ENCODE data around the gene RHOB. TPM values are rescaled to one million over a fixed set of nuclear protein-coding genes. Genes with fewer than 3 reads are reported as not detected.

The RHOB gene
- polyA plus RNA-seq, 10 donors: 83.3 to 183 (median 122) TPM

DNA sequence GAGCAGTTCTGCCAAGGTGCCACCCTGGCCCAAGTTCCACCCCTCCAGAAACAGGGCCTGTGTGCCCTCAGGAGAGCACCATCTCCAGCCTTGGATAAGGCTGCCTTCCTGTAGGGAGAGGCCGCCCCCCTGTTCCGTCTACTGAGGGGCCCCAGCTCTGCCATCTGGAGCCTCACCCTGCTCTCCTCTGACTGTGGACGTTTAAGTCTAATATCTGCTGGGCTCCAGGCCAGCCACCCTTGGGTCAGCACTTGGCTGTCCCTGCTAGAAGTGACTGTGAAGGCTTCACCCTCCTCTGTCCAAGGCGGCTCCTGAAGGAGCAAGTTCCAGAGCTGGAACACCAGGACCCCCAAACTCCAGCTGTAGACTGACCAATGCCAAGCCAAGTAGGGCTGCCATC is 26.3 kb downstream of the RHOB start:
- DNase-seq: no peak

- DNase-seq: no peak
These were observed 28.1 kb downstream of the RHOB start for GRCh38 chr2:20474757-20475566.

GRCh38 chr2:20475567-20475952 is 28.7 kb downstream of the RHOB start:
- DNase-seq: no peak

DNA sequence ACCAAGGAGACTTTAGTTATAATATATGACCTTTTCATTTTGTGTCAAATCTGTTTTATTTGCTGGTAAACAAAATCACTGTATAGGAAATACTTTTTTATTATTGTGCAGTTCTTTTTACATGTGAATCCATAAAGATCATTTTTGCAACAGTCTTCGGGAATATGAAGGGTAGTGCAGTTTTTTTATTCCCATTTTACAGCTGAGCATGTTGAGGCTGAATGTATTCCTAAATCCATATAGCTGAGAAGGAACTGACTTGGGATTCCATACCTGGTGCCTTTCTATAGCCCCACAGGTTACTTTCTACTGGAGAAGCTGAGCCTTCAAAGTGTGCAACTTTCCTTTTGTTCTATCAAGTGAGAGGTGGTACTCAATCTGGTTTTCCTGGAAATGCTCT is 29.6 kb downstream of the RHOB start:
- no peak for DNase-seq

GRCh38 chr2:20476950-20477349 is 30.1 kb downstream of the RHOB start:
- no peak for DNase-seq

DNA sequence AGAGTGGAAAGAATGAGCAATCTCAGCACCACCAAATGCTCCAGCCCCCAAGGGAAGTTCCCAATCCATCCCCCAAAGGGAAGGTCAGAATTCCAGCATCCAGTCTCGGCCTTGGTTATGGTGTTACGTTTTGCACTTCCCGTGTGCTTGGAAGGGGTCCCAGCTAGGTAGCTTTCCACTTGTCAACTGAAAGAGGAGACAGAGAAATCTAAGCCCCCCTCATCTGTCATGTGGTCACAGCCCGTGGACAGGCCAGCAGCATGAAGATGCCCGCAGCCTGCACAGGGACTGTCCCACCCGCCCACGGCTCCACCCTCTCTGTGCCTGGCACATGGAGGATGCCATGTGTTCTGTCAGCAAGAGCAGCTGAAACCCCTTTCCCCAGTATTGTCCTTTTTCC is 32.1 kb downstream of the RHOB start:
- DNase-seq: no peak

DNA sequence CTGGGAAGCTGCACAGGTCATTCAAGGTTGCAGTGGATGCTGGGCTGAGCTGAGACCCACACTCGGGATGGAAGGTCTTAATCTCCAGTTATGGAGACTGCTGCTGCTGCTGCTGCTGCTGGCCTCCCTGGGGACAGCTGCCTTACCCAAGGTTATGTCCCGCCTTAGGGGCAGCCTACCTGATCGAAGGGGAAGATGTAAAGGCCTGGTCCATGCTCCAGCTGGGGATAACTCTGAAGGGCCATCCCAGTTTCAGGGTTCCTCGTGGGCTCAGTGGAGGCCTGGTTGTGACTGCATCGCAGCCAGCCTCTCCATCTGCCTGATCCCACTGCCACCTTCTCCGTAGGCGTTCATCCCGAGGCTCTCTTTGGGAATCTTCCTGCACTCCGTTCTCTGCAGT is 33.0 kb downstream of the RHOB start:
- DNase-seq: no peak

DNA sequence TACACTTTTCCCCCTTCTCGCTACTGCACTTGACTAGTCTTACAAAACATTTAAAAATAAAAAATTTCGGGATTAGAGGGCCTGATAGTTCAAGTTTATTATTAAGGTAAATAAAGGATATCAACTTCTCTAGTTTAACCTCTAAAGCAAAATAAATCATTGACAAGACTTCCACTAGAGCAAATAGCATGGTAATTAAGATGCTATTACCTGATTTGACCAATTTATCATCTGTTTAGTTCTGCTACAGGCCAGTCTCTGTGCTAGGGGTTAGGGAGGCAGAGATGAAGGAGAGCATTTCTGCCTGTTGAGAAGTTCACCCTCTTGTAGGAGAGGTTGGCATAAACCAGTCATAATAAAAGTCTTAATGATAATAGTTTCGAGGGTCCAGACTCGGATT is 34.0 kb downstream of the RHOB start:
- no peak for DNase-seq

- DNase-seq: no peak
These were observed 35.0 kb downstream of the RHOB start for GRCh38 chr2:20481798-20482405.

GRCh38 chr2:20482725-20483124 is 35.9 kb downstream of the RHOB start:
- peak in 2 of 3 donors; percentile 55 to 72 for DNase-seq

GRCh38 chr2:20483194-20483895 is 36.5 kb downstream of the RHOB start:
- no peak for DNase-seq

GRCh38 chr2:20484034-20484617 is 37.3 kb downstream of the RHOB start:
- no peak for DNase-seq

DNA sequence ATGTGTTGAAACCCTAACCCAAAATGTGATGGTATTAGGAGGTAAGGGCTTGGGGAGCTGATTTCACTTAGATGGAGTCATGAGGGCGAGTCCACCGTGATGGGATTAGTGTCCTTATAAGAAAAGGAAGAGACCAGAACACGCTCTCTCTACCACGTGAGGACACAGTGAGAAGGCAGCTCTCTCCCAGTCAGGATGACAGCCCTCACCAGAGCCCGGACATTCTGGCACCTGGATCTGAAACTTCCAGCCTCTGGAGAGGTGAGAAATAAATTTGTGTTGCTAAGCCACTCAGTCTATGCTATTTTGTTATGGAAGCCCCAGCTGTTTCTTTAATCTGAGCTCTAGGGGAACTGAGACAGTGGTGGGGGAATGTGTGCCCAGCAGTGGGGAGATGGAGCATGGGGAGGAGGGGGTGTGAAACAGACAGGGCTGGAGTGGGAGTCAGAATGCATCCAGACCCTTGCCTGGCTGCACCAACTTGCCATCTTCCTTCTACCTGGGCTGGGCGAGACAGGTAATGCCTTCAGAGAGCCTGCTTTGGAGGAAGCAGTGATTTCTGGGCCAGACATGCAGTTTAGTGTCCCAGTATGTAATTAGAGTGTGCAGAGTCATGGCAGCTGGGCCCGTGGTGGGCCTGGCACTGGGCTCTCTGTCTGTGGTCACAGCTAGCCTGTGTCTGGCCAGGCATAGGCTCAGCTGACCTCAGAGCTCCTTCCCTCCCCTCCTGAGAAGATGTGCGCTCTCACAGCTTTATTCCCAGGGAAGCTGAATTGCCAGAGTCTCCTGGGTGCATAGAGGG is 38.1 kb downstream of the RHOB start:
- DNase-seq: no peak

DNA sequence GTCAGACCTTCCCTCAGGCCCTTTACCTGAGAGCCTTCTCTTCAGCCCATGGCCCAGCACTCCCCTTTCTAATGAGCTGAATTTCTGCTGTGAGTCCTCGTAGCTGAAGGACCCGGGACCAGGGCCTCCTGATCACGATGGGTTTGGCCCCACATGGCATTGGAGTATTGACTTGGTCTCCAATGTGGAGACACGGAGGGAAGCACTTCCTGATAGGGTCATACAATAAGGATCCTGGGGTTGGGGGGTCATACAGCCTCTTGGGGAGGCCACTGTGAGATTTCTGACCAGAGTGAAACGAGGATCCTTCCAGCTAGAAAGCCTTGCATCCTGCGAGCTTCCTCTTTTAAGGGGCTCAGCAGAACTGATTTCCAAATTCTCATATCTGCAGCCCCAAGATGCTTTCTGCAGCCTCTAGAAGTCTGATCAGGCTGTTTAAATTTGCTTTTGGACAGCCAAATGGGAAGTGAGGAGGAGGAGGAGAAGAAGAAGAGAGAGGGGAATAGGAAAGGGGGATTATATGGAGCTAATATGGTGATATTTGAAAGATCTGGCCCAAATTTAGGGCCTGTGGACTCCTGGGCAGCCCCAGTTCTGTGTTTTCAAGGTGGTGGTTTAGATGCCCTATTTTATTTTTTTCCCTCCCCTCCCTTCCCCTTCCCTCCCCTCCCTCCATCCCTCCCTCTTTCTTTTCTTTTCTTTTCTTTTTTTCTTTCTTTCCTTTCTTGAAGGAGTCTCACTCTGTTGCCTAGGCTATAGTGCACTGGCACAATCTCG is 38.9 kb downstream of the RHOB start:
- no peak for DNase-seq

DNA sequence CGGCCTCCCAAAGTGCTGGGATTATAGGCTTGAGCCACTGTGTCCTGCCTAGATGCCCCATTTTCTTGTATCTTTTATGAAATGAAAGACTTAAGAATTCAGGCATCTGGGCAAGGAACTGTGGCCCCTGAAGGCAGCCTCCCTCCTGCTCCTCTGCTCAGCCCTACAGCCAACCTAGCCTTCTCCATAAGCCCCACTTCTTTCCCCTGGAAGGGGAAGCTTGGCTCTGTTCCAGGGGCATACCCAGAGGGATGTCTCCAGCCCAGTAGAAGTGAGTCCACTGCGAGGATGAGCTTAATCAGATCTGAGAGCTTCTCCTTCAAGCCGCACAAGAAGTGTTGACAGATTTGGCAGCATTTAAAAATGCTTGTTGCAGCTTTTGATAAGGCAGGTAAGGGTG is 39.7 kb downstream of the RHOB start:
- DNase-seq: no peak

- no peak for DNase-seq
These were observed 40.1 kb downstream of the RHOB start for GRCh38 chr2:20487030-20487391.

DNA sequence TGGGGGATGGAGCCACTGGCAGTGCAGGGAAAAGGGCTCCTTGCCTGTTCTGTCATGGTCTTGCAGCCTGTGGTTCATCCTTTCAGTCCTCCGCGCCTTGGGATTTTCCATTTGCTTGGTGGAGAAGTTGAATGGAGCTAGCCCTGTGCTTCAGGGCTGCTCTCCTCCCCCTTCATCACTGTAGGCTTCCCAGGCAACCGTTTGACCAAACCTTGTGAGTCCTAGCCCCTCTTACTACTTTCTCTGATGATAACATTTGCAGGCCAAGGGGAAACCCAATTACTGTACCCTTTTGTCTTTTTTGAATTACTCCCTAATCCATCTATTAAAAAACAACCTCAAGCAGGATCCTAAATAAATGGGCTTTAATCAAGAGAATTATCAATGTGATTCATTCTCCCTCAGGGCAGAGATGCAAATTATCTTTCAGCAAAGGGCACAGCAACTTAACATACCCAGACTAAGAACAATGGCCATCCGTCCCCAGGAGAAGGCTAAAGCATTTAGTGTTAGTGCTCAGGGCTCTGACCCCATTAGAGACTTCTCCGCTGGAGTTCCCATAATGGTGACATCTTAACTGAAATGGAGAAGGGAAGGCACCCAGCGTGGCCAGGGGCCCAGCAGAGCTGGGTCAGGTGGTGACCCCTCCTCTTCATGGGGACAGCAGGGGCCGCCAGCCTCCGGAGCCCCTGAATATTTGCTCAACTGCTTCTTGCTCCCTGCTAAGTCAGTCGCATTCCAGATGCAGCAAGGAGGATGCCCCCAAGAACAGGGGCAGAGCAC is 40.7 kb downstream of the RHOB start:
- no peak for DNase-seq

- peak in 1 of 3 donors; percentile 53 for DNase-seq
These were observed 41.3 kb downstream of the RHOB start for GRCh38 chr2:20488201-20488641.

DNA sequence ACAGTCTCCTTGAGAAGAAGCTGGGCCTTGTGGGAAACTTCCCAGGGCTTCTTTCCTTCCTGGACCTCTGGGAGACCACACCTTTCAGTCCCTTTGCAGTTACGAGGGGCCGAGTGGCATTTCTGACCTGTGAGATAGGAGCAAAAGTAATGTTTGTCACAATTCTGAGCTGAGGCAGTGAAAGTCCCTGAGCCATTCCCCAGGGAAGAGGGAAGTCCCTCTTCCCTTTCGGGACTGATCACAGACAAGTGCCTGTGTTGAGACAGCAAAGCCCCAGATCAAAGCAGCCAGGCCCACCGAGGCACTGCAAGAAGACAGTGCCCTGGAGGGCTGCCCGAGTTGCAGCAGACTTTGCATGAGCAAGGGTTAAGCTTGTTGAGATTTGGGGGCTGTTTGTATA is 41.9 kb downstream of the RHOB start:
- DNase-seq: no peak

All from muscle of back (tissue), 11 donors.